GM12864 (cell line): ENCODE results near the gene ZNF417.
A peak's percentile ranks its signal among the peaks of the same experiment; 100 is the strongest.
"Not testable (repeated sequence)": the region's sequence is repeated elsewhere in the genome, so short reads cannot be mapped to it uniquely, and the experiment has no call there.

ENCODE experiments used
- DNase-seq: peaks from one replicate; pipeline ENCODE4 v3.0.0-alpha.2; 2011; ENCODE audit warnings: low read depth
- H3K4me3 ChIP-seq: 2 replicates; pipeline ENCODE4 v1.5.1; 2011; ENCODE audit warnings: mild to moderate bottlenecking, low read depth, low read length, control low read depth
- CTCF ChIP-seq: IDR thresholded peaks from 2 replicates; pipeline ENCODE4 v1.5.1; 2011; ENCODE audit warnings: low read depth, mild to moderate bottlenecking, moderate library complexity, low read length, control low read depth, inconsistent platforms; ENCODE audit errors: missing control alignments

ZNF417 gene

GRCh38 chr19:57888560-57889231 is 27.7 kb downstream of the ZNF417 start, which contains the start of gene ZNF814:
Gene ZNF814 (minus strand): TSS chr19:57889037. CDS start chr19:57888802, 235 bp downstream.
- DNase-seq, result peak; percentile 49
- TF ChIP-seq CTCF, result peak; percentile 9
- peak within 1 kb of the TSS; percentile 65 for H3K4me3 ChIP-seq

- DNase-seq, result no peak
- H3K4me3 ChIP-seq, result peak overlapping the region; percentile 65
- TF ChIP-seq CTCF, result no peak
Measured at GRCh38 chr19:57888107-57888559, 28.3 kb downstream of the ZNF417 start.

GRCh38 chr19:57887195-57887941 is 29.0 kb downstream of the ZNF417 start:
- TF ChIP-seq CTCF, result no peak
- H3K4me3 ChIP-seq, result peak overlapping the region; percentile 65; the same call in 1 of the 2 replicates
- no peak for DNase-seq

GRCh38 chr19:57886046-57886445 is 30.3 kb downstream of the ZNF417 start:
- no peak overlapping the region for H3K4me3 ChIP-seq
- no peak for DNase-seq
- no peak for TF ChIP-seq CTCF

- DNase-seq, H3K4me3 ChIP-seq: not testable (repeated sequence)
Measured at GRCh38 chr19:57873883-57874799, 42.3 kb downstream of the ZNF417 start.

GRCh38 chr19:57872450-57872849 is 43.9 kb downstream of the ZNF417 start:
- TF ChIP-seq CTCF, result no peak
- no peak overlapping the region for H3K4me3 ChIP-seq
- no peak for DNase-seq

GRCh38 chr19:57870225-57870624 is 46.2 kb downstream of the ZNF417 start:
- TF ChIP-seq CTCF, result no peak
- DNase-seq, result no peak
- H3K4me3 ChIP-seq, result no peak overlapping the region

- not testable (repeated sequence) for DNase-seq, H3K4me3 ChIP-seq
Measured at GRCh38 chr19:57869655-57870054, 46.7 kb downstream of the ZNF417 start.
